ENCODE measurements around the gene CHCHD10. TPM values are rescaled to one million over a fixed set of nuclear protein-coding genes. Genes with fewer than 3 reads are reported as not detected.

The CHCHD10 gene
- total RNA-seq, 1 donor from 2014 or later: 17.1 TPM

DNA sequence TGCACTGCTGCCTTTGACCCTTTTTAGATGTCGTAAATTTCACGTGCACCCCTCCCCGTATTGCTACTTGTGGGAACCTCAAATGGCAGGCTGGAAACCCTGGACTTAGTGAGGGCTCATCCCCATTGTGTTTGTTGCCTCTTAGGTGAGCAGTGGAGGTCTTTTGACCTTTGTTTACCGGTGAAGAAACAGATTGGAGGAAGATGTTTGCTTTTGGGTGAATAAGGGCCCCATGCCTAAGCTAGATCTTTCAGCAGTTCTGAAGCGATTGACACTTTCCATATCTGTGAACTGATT lies 19.8 kb upstream of the CHCHD10 start:
- DNase-seq: no peak

DNA sequence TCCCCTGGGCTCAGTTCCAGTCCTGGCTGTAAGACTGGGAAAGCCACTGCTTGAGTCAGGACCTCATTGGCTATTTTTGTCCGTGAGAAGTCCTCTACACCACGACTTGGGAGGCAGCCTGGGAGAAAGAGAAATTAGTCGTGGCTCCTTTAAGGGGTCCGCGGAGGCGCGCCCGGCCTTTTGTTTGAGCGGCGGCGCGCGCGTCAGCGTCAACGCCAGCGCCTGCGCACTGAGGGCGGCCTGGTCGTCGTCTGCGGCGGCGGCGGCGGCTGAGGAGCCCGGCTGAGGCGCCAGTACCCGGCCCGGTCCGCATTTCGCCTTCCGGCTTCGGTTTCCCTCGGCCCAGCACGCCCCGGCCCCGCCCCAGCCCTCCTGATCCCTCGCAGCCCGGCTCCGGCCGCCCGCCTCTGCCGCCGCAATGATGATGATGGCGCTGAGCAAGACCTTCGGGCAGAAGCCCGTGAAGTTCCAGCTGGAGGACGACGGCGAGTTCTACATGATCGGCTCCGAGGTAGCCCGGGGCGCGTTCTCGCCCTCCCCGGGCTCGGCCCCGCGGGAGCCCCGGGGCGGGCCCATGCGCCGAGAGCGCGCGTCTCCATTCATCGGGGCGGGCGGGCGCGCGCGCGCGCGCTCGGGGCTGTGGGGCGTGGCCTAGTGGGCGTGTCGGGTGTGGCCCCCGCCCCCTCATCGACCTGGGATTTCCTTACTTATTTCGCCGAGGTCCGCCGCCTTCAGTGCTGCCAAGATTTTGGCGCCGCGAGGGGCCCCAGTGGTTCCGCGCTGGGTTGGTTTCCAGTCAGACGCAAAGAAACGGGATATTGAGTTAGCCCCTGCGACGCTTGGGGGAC lies 19.2 kb upstream of the CHCHD10 start, which contains the start of gene SMARCB1:
SMARCB1 (plus strand) TSS at position 215 of the 848 bp plus-strand sequence; CDS start at position 419, 204 bp downstream.
- DNase-seq: peak; percentile 80

DNA sequence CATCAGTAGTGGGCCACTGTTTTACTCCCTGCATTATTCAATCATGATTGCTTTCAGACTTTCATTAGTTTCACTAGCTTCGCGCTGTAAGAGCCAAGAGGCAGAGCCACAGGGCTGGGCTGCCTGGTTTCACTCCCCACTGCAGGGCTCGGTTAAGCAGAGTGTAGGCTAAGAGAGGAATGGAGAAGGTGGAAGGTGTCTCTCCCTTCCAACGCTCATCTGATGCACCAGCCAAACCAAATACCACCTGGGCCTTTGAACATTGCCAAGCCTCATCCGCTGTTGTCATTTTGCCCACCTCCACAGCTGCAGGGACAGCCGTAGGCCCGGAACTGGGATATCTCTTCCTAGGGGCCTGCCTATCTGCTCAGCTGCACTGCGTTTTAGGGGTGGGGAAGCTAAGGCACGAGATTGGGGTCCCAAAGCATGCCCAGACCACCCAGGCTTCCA lies 18.5 kb upstream of the CHCHD10 start:
- no peak for DNase-seq

DNA sequence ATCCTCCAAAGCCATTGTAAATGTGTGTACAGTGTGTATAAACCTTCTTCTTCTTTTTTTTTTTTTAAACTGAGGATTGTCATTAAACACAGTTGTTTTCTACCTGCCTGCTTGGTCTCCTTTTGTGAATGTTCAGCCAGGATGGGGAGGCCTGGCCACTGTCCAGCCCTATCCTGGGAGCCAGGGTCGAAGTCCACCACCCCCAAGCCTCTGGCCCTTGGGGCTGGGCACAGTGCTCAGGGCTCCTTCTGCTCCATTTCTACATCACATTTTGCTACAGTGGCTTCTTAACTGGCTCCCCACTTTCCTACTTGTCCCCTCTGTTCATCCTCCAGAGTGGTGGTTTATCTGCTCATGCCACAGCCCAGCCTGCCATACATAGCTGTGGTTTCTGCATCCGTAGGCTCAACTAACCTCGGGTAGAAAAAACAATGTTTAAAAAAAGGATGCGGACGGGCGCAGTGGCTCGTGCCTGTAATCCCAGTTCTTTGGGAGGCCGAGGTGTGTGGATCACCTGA lies 16.5 kb upstream of the CHCHD10 start:
- no peak for DNase-seq

DNA sequence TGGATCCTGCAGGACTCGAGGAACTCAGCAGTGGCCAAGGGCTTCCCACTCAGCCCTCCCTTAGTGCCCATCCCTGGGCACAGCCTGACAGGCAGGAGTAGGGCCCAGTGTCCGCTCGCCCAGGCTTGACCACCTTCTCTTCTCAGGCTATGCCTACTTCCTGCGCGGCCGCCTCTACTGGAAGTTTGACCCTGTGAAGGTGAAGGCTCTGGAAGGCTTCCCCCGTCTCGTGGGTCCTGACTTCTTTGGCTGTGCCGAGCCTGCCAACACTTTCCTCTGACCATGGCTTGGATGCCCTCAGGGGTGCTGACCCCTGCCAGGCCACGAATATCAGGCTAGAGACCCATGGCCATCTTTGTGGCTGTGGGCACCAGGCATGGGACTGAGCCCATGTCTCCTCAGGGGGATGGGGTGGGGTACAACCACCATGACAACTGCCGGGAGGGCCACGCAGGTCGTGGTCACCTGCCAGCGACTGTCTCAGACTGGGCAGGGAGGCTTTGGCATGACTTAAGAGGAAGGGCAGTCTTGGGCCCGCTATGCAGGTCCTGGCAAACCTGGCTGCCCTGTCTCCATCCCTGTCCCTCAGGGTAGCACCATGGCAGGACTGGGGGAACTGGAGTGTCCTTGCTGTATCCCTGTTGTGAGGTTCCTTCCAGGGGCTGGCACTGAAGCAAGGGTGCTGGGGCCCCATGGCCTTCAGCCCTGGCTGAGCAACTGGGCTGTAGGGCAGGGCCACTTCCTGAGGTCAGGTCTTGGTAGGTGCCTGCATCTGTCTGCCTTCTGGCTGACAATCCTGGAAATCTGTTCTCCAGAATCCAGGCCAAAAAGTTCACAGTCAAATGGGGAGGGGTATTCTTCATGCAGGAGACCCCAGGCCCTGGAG lies 15.7 kb upstream of the CHCHD10 start:
- no peak for DNase-seq

DNA sequence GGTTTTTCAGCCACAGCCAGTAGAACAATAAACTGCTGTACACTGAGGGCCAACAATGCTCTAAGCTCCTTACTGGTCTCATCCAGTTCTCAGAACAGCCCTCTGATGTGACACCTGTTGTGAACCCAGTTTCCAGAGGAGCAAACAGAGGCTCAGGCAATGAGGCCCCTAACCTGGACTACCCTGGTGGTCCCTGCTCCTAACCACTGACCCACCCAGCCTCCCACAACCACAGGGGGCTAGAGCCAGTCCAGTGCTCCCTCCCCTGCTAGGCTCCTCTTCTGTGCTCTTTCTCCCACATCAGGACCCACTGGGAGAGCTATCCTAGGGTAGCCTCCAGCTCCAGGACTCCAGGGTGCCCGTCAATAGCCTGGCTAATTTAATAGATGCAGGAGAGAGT lies 14.9 kb upstream of the CHCHD10 start:
- DNase-seq: no peak

DNA sequence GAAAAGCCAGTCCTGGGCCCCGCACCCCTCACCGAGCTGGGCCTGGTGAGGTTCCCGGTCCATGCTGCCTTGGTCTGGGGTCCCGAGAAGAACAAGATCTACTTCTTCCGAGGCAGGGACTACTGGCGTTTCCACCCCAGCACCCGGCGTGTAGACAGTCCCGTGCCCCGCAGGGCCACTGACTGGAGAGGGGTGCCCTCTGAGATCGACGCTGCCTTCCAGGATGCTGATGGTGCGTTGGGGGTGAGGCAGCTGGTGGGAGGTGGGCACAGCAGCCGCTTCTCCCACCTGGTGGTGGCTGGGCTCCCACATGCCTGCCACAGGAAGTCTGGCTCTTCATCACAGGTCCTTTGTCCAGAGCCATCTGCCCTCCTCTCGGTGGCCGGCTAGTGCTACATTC lies 14.5 kb upstream of the CHCHD10 start:
- no peak for DNase-seq

DNA sequence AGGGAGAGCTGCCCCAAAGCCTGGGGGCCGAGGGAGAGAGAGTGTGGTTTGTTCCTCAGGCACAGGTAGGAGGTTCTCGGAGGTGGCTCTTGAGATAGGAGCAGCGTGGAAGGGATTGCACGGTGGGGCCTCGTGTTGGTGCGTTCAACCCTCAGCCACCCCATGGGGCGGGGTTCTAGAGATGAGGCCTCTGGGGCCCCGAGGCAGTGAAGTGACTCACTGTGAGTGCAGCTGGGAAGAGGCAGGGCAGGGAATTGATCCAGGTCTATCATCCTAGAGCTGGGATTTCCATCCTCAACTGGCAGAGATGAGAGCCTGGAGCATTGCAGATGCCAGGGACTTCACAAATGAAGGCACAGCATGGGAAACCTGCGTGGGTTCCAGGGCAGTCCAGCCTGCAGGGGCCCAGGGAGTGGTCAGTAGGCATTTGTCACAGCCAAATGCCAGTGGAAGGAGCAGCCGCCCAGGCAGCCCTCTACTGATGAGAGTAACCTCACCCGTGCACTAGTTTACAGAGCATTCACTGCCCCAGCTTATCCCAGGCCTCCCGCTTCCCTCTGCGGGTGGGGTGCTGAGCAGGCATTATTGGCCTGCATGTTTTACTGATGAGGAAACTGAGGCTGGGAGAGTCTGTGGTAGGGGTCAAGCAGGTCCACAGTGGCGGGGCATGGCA lies 13.9 kb upstream of the CHCHD10 start:
- DNase-seq: peak; percentile 22

DNA sequence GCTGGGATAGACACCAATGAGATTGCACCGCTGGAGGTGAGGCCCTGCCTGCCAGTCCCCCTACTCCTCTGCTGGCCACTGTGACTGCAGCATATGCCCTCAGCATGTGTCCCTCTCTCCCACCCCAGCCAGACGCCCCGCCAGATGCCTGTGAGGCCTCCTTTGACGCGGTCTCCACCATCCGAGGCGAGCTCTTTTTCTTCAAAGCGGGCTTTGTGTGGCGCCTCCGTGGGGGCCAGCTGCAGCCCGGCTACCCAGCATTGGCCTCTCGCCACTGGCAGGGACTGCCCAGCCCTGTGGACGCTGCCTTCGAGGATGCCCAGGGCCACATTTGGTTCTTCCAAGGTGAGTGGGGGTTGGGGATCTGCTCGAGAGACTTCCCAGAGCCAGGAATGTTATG lies 13.3 kb upstream of the CHCHD10 start:
- no peak for DNase-seq

DNA sequence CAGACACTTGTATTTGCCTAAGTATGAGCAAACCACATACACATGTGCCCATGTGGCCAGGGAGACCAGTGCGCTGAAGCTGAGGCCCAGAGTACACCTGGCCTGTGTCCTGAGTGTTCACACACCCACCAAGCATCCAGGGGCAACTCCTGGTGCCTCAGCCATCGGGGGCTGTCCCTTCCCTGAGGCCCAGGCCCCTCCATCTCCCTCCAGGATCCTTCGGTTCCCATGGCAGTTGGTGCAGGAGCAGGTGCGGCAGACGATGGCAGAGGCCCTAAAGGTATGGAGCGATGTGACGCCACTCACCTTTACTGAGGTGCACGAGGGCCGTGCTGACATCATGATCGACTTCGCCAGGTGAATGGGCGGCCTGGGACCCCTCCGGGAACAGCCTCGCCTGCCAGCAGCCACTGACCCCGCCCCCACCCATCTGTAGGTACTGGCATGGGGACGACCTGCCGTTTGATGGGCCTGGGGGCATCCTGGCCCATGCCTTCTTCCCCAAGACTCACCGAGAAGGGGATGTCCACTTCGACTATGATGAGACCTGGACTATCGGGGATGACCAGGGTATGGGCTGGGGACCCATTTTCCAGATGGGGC lies 12.5 kb upstream of the CHCHD10 start:
- DNase-seq: no peak

DNA sequence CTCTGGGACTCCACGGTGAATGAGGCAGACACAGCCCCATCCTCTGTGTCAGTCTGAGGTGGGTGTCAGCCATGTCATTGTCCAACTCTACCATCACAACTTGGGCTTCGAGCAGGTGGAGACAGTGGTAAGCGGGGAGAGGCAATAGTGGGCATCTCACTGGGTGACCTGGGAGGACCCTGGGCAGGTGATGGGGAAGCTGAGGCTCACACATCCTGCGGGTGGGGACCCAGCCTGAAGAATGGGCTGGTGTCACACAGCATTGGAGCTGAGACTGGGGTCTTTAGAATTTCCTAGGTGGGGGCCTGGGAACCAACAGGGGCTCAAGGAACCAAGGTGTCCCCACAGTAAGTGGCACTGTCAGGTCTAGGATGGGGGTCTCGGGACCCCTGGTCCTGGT lies 12.0 kb upstream of the CHCHD10 start:
- DNase-seq: no peak

DNA sequence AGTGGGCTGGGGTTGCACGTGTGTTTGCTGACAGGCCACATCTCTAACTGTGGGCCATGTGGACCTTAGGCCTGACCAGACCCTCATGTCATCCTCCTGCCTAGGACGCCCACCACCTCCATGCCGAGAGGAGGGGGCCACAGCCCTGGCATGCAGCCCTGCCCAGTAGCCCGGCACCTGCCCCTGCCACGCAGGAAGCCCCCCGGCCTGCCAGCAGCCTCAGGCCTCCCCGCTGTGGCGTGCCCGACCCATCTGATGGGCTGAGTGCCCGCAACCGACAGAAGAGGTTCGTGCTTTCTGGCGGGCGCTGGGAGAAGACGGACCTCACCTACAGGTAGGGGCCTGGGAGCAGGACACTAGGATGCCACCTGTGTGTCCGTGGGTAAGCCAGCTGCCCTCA lies 11.3 kb upstream of the CHCHD10 start:
- no peak for DNase-seq

DNA sequence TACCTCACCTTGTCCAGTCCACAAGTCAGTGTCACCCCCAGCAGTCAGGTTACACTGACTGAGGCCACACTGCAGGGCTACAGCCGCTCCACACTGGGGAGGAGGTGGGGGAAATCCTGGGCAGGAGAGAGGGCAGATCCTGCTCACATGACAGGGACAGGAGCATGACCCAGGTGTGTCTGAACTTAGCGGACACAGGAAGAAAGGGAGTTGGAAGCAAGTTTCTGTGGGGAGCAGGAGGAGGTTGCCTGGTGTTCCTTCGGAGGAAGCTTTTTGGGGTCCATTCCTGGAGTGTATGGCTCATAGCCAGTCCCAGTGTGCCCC lies 10.8 kb upstream of the CHCHD10 start:
- DNase-seq: no peak

DNA sequence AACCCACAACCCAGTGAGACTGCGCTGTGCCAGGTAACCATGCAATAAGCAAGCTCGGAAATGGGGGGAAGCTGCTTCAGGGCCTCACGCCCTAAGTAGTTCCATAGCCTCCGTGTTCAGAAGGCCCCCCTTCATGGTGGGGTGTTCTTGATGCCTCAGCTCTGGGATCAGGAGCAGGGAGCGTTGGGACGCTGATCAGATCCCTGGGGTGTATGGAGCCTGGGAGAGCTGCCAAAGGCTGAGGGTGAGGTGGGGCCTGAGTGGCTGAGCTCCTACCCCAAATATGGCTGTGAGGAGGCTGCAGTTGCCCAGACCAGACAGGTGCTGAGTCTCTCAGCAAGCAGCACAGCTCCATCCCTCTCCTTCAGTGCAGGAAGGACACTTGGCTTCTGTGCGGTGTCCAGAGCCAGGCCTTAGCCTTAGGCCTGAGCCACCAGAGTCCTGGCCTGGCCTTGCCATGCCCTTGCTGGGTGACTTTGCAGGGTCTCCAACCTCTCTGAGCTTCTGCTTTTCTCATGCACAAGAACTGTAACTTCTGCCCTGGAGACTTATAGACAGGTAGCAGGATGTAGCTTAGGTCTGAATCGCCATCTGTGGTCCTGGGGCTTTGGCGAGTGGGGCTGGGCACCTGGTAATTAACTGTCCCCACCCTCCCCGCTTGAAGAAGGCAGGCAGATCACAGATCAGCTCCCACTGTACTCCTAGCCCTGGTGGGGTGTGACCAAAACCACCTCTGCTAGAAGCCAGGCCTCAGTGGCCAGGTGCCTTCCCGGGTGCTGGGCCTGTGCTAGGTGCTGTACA lies 10.2 kb upstream of the CHCHD10 start:
- DNase-seq: no peak

DNA sequence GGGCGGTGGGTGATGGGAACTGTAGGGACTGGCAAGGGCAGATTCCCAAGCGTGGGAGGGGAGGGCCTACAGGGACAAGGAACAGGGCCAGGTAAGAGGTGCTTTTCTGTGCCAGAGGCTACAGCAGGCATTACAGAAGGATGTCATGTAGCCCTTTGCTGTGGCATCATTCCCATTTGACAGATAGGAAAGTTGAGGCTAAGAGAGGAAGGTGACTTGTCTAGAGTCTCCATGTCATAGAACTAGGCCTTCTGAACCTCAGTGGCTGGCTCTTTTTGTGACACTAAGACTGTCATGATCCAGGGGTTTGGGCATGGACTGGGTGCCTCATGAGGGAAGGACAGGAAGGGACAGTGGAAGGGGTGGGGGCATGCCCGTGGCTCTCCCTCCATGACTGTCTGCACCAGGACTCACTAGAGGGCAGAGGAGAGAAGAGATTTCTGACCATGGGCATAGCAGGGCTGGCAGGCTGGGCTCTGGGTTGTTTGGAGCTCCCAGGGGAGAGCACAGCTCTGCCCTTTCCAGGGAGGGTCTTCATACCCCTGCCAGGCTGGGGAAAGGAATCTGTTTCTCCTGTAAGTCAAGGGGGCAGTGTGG lies 8.1 kb upstream of the CHCHD10 start:
- DNase-seq: no peak

DNA sequence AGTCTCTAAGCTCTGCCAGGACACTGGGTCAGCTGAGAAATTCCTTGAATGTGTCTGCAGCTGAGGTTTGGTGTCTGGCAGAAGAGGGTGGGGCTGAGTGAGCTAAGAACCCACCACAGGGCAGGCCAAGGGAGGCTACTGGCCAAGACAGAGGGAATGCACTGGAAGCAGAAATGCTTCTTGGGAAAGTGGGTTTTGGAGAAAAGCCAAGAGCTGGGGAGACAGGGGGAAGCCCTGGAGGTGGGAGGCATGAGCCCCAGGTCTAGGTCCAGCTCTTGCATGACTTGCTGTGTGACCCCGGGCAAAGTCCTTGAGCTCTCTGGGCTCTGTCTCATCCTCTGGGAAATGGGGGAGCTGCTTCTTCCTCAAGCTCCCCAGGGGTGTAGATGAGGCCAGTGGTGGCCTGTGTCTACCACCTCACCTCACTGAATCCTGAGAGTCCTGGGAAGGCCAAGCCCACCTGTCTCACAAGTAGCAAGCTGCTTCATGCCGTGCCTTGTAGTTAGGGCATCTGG lies 7.2 kb upstream of the CHCHD10 start:
- DNase-seq: no peak

DNA sequence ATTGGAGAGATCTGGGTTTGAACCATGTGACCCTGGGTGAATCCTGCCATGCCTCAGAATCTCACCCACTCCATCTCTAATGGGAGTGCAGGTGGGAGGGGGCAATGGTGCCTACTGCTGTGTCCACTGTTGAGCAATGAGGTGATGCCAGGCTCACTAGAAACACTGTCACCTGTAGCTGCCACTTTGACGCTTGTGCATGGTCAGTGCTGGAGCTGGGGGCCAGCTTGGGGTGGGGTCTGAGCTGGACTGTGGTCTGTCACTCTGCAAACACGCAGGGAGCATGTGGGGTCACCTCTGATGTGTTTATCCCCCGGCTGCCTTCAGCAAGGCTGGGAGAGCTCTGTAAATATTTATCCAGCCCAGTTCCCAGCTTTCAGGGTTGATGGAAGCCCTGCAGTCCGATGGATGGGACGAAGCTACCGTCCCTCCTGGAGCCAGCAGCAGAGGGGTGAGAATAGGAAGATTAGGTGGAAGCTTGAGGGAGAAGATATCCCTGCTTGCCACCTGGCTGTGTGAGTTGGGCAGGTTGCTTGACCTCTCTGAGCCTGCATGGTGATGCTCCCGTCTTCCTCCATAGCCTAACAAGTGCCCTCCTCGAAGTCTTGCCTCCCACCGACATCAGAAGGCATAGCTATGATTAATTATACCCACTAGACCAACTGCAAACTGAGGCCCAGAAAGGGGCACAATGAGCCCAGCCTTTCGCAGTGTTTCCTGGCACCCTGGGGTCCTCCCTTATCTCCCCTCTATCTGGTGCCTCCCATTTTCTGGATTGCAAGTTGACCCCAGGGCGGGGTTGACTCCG lies 6.5 kb upstream of the CHCHD10 start:
- no peak for DNase-seq

DNA sequence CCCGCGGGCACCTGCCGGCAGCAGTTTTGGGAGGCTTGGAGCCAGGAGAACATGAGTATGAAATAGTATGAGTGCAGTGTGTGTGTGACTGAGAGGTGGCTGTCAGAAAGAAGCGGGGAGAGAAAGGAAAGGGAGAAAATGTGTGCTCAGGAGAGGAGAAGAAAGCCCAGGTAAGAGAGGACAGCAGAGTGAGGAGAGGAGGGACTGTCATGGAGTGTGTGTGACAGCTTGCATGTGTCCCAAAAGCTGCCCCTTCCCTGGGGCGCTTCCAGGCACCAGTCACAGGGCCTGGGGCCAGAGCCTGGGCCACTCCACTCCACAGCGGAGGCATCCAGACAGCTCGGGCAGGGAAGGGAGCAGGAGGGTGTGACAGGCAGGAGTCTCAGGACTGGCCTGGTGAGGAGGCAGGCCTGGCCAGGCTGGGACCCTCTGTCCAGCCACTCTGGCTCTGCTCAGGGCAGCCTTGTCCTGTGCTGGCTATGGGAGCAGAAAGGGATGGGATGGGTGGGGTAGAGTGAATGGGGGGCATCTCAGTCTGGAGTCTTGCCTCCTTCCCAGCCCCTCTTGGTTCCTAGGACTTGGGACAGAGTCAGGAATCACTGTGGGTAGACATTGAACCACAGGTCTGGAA lies 5.8 kb upstream of the CHCHD10 start:
- DNase-seq: no peak
